ENCODE measurements around the gene BAIAP2L1. TPM values are rescaled to one million over a fixed set of nuclear protein-coding genes. Genes with fewer than 3 reads are reported as not detected.

BAIAP2L1 gene
- total and polyA plus RNA-seq, 2 of the 8 experiments (the other 6 are each of a cell fraction or from before 2014, with no cell fraction given) = 19.2 to 42.9 TPM

DNA sequence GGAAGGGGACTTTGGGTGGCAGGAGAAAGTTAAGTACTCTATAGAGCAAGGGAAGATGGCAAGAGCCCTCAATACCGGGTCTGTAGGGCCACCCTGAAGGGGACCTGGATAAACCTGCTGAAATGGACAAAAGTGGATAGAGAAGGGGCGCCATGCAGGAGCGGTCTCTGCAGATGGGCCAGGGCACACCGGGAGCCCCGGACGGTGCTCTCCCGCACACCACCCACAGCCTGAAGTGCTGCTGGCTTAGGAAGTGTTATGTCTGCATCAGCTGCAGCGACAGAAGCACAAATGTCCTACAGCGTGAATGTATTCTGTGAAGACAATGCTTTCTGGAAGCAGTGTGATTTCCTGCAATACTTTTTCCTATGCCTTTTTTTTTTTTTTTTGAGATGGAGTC is 81.7 kb downstream of the BAIAP2L1 start:
- H2BK120ac ChIP-seq (replicated peaks; ENCODE audit: low read depth, low read length) = no peak overlapping the region
- H3K9ac ChIP-seq (replicated peaks in 1 of 4; ENCODE audit: extremely low read depth in 1 of 4, low read depth in 3 of 4, low read length in 3 of 4) = no peak overlapping the region
- H3K4me3 ChIP-seq (ENCODE audit: extremely low read depth in 1 of 4, insufficient read depth in 2 of 4, low read depth in 3 of 4, low read length in 4 of 4) = no peak overlapping the region
- peaks cover 0 to 26% of the 10 kb centered on the region in 2 experiments; a peak in 2 of 4 replicates for H3K79me2 ChIP-seq (ENCODE audit: control insufficient read depth in 1 of 2, insufficient read depth in 2 of 2, low read length in 2 of 2)
- 98% methylated on average over 9 of the region's 9 CpGs; no CpG with 5 or more reads in 1 of the 2 experiments for WGBS, 2 experiments (ENCODE audit: extremely low coverage in 1 of 2, insufficient coverage in 1 of 2, insufficient read length in 1 of 2, insufficient replicate concordance in 2 of 2, low coverage in 1 of 2, low lambda C conversion rate in 2 of 2, missing lambda C conversion rate in 1 of 2)
- no peak overlapping the region for H4K91ac ChIP-seq (replicated peaks; ENCODE audit: insufficient read length, low read length)
- no peaks in the 10 kb centered on the region; the same call in 1 of the 2 replicates for H3K79me1 ChIP-seq (ENCODE audit: low read depth, low read length)
- no peaks in the 10 kb centered on the region for H3K27me3 ChIP-seq (replicated peaks in 1 of 4; ENCODE audit: control insufficient read depth in 3 of 4, extremely low read depth in 1 of 4, insufficient read depth in 3 of 4, low read length in 3 of 4)
- DNase-seq (ENCODE audit: low read depth in 1 of 2, low spot score in 2 of 2) (no peak), FAIRE-seq (no peak)
- no peak overlapping the region for H2BK12ac ChIP-seq (ENCODE audit: low read depth, low read length)
- H2BK20ac ChIP-seq (ENCODE audit: low read length) = no peak overlapping the region
- no peak overlapping the region for H3K23ac ChIP-seq (ENCODE audit: insufficient read length)
- no peak overlapping the region for H3K4me2 ChIP-seq (ENCODE audit: insufficient read depth in 1 of 2, low read depth in 2 of 2, low read length in 2 of 2)
- no peak overlapping the region for H2AK5ac ChIP-seq (ENCODE audit: low read depth, low read length)
- no peak overlapping the region for H2BK5ac ChIP-seq (ENCODE audit: low read depth, low read length)
- peaks cover 5 to 30% (median 16%) of the 10 kb centered on the region in 4 experiments; a peak in 6 of 8 replicates for H3K36me3 ChIP-seq (ENCODE audit: control insufficient read depth in 2 of 4, insufficient read depth in 4 of 4, low read length in 3 of 4)
- H2AFZ ChIP-seq (ENCODE audit: low read length) = no peak overlapping the region
- H2BK15ac ChIP-seq (ENCODE audit: low read length) = no peak overlapping the region
- no peak overlapping the region for H4K8ac ChIP-seq (ENCODE audit: extremely low read depth, insufficient read depth, low read length)
- H3K14ac ChIP-seq (ENCODE audit: insufficient read length) = no peak overlapping the region
- no peak overlapping the region for H3K18ac ChIP-seq (ENCODE audit: extremely low read depth, low read length)
- H3K4ac ChIP-seq (replicated peaks; ENCODE audit: insufficient read length, low read depth, low read length) = no peak overlapping the region
- no peak overlapping the region for H3K56ac ChIP-seq (replicated peaks; ENCODE audit: insufficient read length, low read depth, low read length)
- ChIA-PET CTCF (ENCODE audit: partially characterized antibody) (interaction anchor here (0.8 to 1.2 kb wide), 3 partner anchors 14 to 83 kb away, joined by 3 read pairs; no protein-coding TSS in a partner anchor), POLR2A (ENCODE audit: partially characterized antibody) (interaction anchor here (1.2 kb wide), 1 partner anchor 13 kb away, joined by 3 read pairs; no protein-coding TSS in a partner anchor)
- no peaks in the 10 kb centered on the region for H3K23me2 ChIP-seq (ENCODE audit: low read depth, low read length)
- H4K20me1 ChIP-seq (replicated peaks in 1 of 2; ENCODE audit: control insufficient read depth in 1 of 2, insufficient read depth in 2 of 2, low read length in 2 of 2) = peaks cover 4 to 6% of the 10 kb centered on the region in 2 experiments
- H3K4me1 ChIP-seq (replicated peaks in 1 of 4; ENCODE audit: control insufficient read depth in 3 of 4, insufficient read depth in 4 of 4, low read length in 3 of 4) = peaks cover 4 to 14% (median 10%) of the 10 kb centered on the region in 4 experiments
- H3K9me3 ChIP-seq (ENCODE audit: insufficient read depth in 2 of 2, low read depth in 1 of 2, low read length in 1 of 2) = peaks cover 0 to 8% of the 10 kb centered on the region in 2 experiments; a peak in 1 of 4 replicates
- H3K27ac ChIP-seq (ENCODE audit: low read depth, low read length) = no peak overlapping the region
- H4K5ac ChIP-seq (ENCODE audit: insufficient read length, low read depth, low read length) = no peak overlapping the region
- no peak for TF ChIP-seq SUZ12 (IDR thresholded peaks at IDR 0.05; ENCODE audit: low read length)
- TF ChIP-seq BRCA1 (IDR thresholded peaks at IDR 0.05; ENCODE audit: low read depth, low read length) = no peak
- no peak for TF ChIP-seq POLR2A (IDR thresholded peaks at IDR 0.05; ENCODE audit: control extremely low read depth in 1 of 2, low read depth in 2 of 2, low read length in 2 of 2)
- TF ChIP-seq JUND (IDR thresholded peaks at IDR 0.05; ENCODE audit: low read length) = no peak
- no peak for TF ChIP-seq TEAD4 (IDR thresholded peaks at IDR 0.05; ENCODE audit: low read depth, low read length)
- TF ChIP-seq HDAC6 (IDR thresholded peaks at IDR 0.05; ENCODE audit: low read depth, low read length) = no peak
- TF ChIP-seq CTBP2 (IDR thresholded peaks at IDR 0.05; ENCODE audit: borderline replicate concordance, insufficient read depth, insufficient read length, low read length) = no peak
- TF ChIP-seq, protein P1, sequence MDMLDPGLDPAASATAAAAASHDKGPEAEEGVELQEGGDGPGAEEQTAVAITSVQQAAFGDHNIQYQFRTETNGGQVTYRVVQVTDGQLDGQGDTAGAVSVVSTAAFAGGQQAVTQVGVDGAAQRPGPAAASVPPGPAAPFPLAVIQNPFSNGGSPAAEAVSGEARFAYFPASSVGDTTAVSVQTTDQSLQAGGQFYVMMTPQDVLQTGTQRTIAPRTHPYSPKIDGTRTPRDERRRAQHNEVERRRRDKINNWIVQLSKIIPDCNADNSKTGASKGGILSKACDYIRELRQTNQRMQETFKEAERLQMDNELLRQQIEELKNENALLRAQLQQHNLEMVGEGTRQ (IDR thresholded peaks at IDR 0.05; ENCODE audit: low read length) = no peak
- TF ChIP-seq RAD21 (IDR thresholded peaks at IDR 0.05 in 1 of 2, conservative IDR thresholded peaks at IDR 0.05 in 1 of 2; ENCODE audit: low read depth in 2 of 2, low read length in 2 of 2) = no peak
- TF ChIP-seq HDAC2 (IDR thresholded peaks at IDR 0.05; ENCODE audit: borderline replicate concordance in 1 of 2, low read depth in 2 of 2, low read length in 2 of 2) = no peak
- no peak for TF ChIP-seq KDM5A (IDR thresholded peaks at IDR 0.05; ENCODE audit: low read length)
- TF ChIP-seq CREB1 (IDR thresholded peaks at IDR 0.05) = no peak
- no peak for TF ChIP-seq SIX5 (IDR thresholded peaks at IDR 0.05; ENCODE audit: low read depth, low read length)
